Epithelial cell of proximal tubule (primary cell): ENCODE measurements around the gene TLDC2. TPM values are rescaled to one million over a fixed set of nuclear protein-coding genes. Genes with fewer than 3 reads are reported as not detected.
A peak's percentile ranks its signal among the peaks of the same experiment; 100 is the strongest.
"Not testable (repeated sequence)": the region's sequence is repeated elsewhere in the genome, so short reads cannot be mapped to it uniquely, and the experiment has no call there.

ENCODE experiments used
- DNase-seq: peaks from one replicate; pipeline ENCODE4 v3.0.0-alpha.2; 2011; ENCODE audit warnings: low read depth
- H3K4me3 ChIP-seq: 2 replicates; pipeline ENCODE4 v1.5.1; 2011; ENCODE audit warnings: low read depth, mild to moderate bottlenecking, low read length
- CTCF ChIP-seq: conservative IDR thresholded peaks from 2 replicates; pipeline ENCODE4 v1.5.1; 2012; ENCODE audit warnings: low read depth, mild to moderate bottlenecking, low read length
- total RNA-seq: library from RNA; depleted of rRNA; stranded (reverse); fragments of >200 nt; gene quantifications from 2 replicates; pipeline ENCODE4 v1.2.3, GENCODE V29; 2015

The TLDC2 gene
- total RNA-seq, 1 donor from 2014 or later: 0.17 TPM

GRCh38 chr20:36835025-36835424 lies 40.9 kb upstream of the TLDC2 start:
- peak overlapping the region; percentile 21 for H3K4me3 ChIP-seq
- DNase-seq: no peak
- TF ChIP-seq CTCF: no peak

- DNase-seq: no peak
- peak overlapping the region; percentile 35 for H3K4me3 ChIP-seq
Measured at GRCh38 chr20:36835453-36836198, 40.3 kb upstream of the TLDC2 start.

GRCh38 chr20:36836591-36837269 lies 39.2 kb upstream of the TLDC2 start:
- no peak for DNase-seq
- TF ChIP-seq CTCF: peak; percentile 77
- no peak overlapping the region for H3K4me3 ChIP-seq

More at GRCh38 chr20:36835453-36836198, 40.3 kb upstream of the TLDC2 start:
- TF ChIP-seq CTCF: no peak

GRCh38 chr20:36838376-36838775 lies 37.6 kb upstream of the TLDC2 start:
- not testable (repeated sequence) for H3K4me3 ChIP-seq, DNase-seq

GRCh38 chr20:36839150-36839549 lies 36.8 kb upstream of the TLDC2 start:
- no peak for DNase-seq
- TF ChIP-seq CTCF: no peak
- no peak overlapping the region for H3K4me3 ChIP-seq

- H3K4me3 ChIP-seq, DNase-seq: not testable (repeated sequence)
Measured at GRCh38 chr20:36841030-36841429, 34.9 kb upstream of the TLDC2 start.

GRCh38 chr20:36845288-36845971 lies 30.5 kb upstream of the TLDC2 start:
- H3K4me3 ChIP-seq: no peak overlapping the region
- TF ChIP-seq CTCF: no peak
- DNase-seq: no peak
